HCT116 (cell line): ENCODE data around the gene CST4. TPM values are rescaled to one million over a fixed set of nuclear protein-coding genes. Genes with fewer than 3 reads are reported as not detected.

Experiments used
- ATAC-seq: fragments of 200-7000 bp; cut with Tn5 transposase; 2 replicates; pipeline ENCODE4 v1.9.1; 2020; ENCODE audit warnings: mild to moderate bottlenecking, moderate library complexity
- BruUV-seq: library from RNA; stranded (reverse); fragments of 400-500 nt; replicated peaks from 2 replicates; lab custom pipeline; 2021; lab: Mats Ljungman, UMichigan
- CTCF ChIA-PET: fragments of 300-600 bp; sonication (Branson Sonifier 250); formaldehyde crosslinking; loops from one replicate; lab custom pipeline; 2021; ENCODE audit warnings: antibody characterized with exemption; lab: Charles Lee
- POLR2A ChIA-PET: fragments of 300-600, 350-600 bp; sonication (Branson Sonifier 250); formaldehyde crosslinking; loops from one replicate; lab custom pipeline; 2021; ENCODE audit warnings: antibody characterized with exemption; lab: Charles Lee
- RAD21 ChIA-PET, 2 experiments: fragments of 300-600 bp; sonication (Branson Sonifier 250); formaldehyde crosslinking; loops; one replicate each; lab custom pipeline; 2023; ENCODE audit warnings: low total read pairs in 2 of 2; ENCODE audit not compliant: uncharacterized antibody in 2 of 2, unreplicated experiment in 2 of 2, low non-redundant PET in 1 of 2; lab: Charles Lee
- DNase-seq: peaks from one replicate; pipeline ENCODE4 v3.0.0-alpha.2; 2010; ENCODE audit warnings: low read depth, low spot score
- H2AFZ ChIP-seq: fragments of 200-600 bp; shearing (Covaris generic), sonication (generic); 2 replicates; pipeline ENCODE4 v1.6.1; 2017; ENCODE audit warnings: low read depth, mixed run types, mixed read lengths, antibody characterized with exemption, low read length; ENCODE audit not compliant: poor library complexity, severe bottlenecking
- H3K27ac ChIP-seq: 2 replicates; pipeline ENCODE4 v1.5.1; 2012; ENCODE audit warnings: low read depth, low read length
- H3K27me3 ChIP-seq: fragments of 200-600 bp; sonication (generic); 2 replicates; pipeline ENCODE4 v1.6.1; 2016; ENCODE audit warnings: mixed run types, low read length, mixed read lengths; ENCODE audit not compliant: insufficient read depth
- H3K36me3 ChIP-seq, 2 experiments: fragments of 200-500 bp in 1 of 2; fragments of 200-600 bp in 1 of 2; sonication (Bioruptor generic) in 1 of 2; sonication (generic) in 1 of 2; 2 replicates each; pipeline versions ENCODE4 v1.5.1 to v1.6.1; 2014 to 2016; ENCODE audit warnings: low read length in 2 of 2, inconsistent platforms in 1 of 2, mixed read lengths in 1 of 2, mixed run types in 1 of 2; ENCODE audit not compliant: insufficient read depth in 2 of 2, control insufficient read depth in 1 of 2
- H3K4me1 ChIP-seq, 2 experiments: fragments of 200-600 bp in 1 of 2; sonication (generic) in 1 of 2; 2 replicates each; pipeline versions ENCODE4 v1.5.1 to v1.6.1; 2012 to 2017; ENCODE audit warnings: low read length in 2 of 2, inconsistent platforms in 1 of 2, mild to moderate bottlenecking in 1 of 2, mixed read lengths in 1 of 2, mixed run types in 1 of 2, moderate library complexity in 1 of 2; ENCODE audit not compliant: insufficient read depth in 2 of 2, control insufficient read depth in 1 of 2
- H3K4me2 ChIP-seq: fragments of 200-600 bp; sonication (generic); 2 replicates; pipeline ENCODE4 v1.6.1; 2017; ENCODE audit warnings: mixed run types, low read length, mixed read lengths
- H3K4me3 ChIP-seq, 2 experiments: fragments of 200-600 bp in 1 of 2; sonication (generic) in 1 of 2; replicated peaks in 1 of 2; 2 replicates each; pipeline ENCODE4 v1.5.1; 2011 to 2016; ENCODE audit warnings: low read length in 2 of 2, control low read depth in 1 of 2, low read depth in 1 of 2, mild to moderate bottlenecking in 1 of 2, mixed read lengths in 1 of 2, mixed run types in 1 of 2
- H3K79me2 ChIP-seq: fragments of 200-600 bp; sonication (generic); 2 replicates; pipeline ENCODE4 v1.6.1; 2017; ENCODE audit warnings: mild to moderate bottlenecking, mixed run types, low read length, moderate library complexity, mixed read lengths; ENCODE audit not compliant: insufficient read depth
- H3K9ac ChIP-seq: fragments of 200-600 bp; sonication (generic); 2 replicates; pipeline ENCODE4 v1.6.1; 2016; ENCODE audit warnings: low read length, mixed read lengths
- H3K9me2 ChIP-seq: fragments of 200-600 bp; sonication (generic), shearing (Covaris generic); 2 replicates; pipeline ENCODE4 v1.6.1; 2017; ENCODE audit warnings: mixed run types, mild to moderate bottlenecking, moderate library complexity; ENCODE audit not compliant: insufficient read depth
- H3K9me3 ChIP-seq, 2 experiments: fragments of 200-500 bp in 1 of 2; fragments of 200-600 bp in 1 of 2; sonication (Bioruptor generic) in 1 of 2; sonication (generic) in 1 of 2; 2 replicates each; pipeline ENCODE4 v1.6.1; 2014 to 2017; ENCODE audit warnings: low read length in 2 of 2, mixed read lengths in 2 of 2, inconsistent platforms in 1 of 2, low read depth in 1 of 2, mild to moderate bottlenecking in 1 of 2, mixed run types in 1 of 2, moderate library complexity in 1 of 2; ENCODE audit not compliant: control insufficient read depth in 1 of 2, insufficient read depth in 1 of 2
- H4K20me1 ChIP-seq: fragments of 200-600 bp; sonication (generic), shearing (Covaris generic); 2 replicates; pipeline ENCODE4 v1.6.1; 2017; ENCODE audit warnings: mixed run types, mild to moderate bottlenecking, moderate library complexity; ENCODE audit not compliant: insufficient read depth
- CEBPB ChIP-seq: IDR thresholded peaks from 2 replicates; pipeline ENCODE4 v1.6.1; 2012; ENCODE audit warnings: low read depth
- ELF1 ChIP-seq: IDR thresholded peaks from 2 replicates; pipeline ENCODE4 v1.6.1; 2012; ENCODE audit warnings: low read depth, borderline replicate concordance
- FOSL1 ChIP-seq: IDR thresholded peaks from 2 replicates; pipeline ENCODE4 v1.6.1; 2012; ENCODE audit warnings: low read depth
- JUND ChIP-seq: IDR thresholded peaks from 2 replicates; pipeline ENCODE4 v1.6.1; 2012
- SIN3A ChIP-seq: IDR thresholded peaks from 2 replicates; pipeline ENCODE4 v1.6.1; 2012; ENCODE audit warnings: low read depth
- SP1 ChIP-seq: IDR thresholded peaks from 2 replicates; pipeline ENCODE4 v1.6.1; 2012; ENCODE audit warnings: low read depth
- TCF7L2 ChIP-seq: IDR thresholded peaks from 2 replicates; pipeline ENCODE4 v1.7.0; 2011; ENCODE audit warnings: borderline replicate concordance, inconsistent platforms; ENCODE audit not compliant: insufficient read depth, insufficient read length; ENCODE audit errors: extremely low read depth
- intact Hi-C: fragments of 100-400 bp; cut with micrococcal nuclease; formaldehyde crosslinking; loops from 2 replicates; pipeline ENCODE4 v1.10.0; 2022
- total RNA-seq: library from RNA; stranded (reverse); gene quantifications from one replicate; pipeline ENCODE4 v1.2.1, GENCODE V29; 2021; ENCODE audit not compliant: unreplicated experiment
- TF ChIP-seq, protein P1 (sequence below): IDR thresholded peaks from 2 replicates; pipeline ENCODE4 v1.6.1; 2012; ENCODE audit warnings: low read depth

CST4 gene
- total RNA-seq, 1 experiment from 2014 or later, result not detected

GRCh38 chr20:23710771-23711170 lies 21.9 kb upstream of the CST4 start:
- TF ChIP-seq SIN3A (no peak), TCF7L2 (no peak), JUND (no peak), SP1 (no peak), CEBPB (no peak), FOSL1 (no peak), ELF1 (no peak)
- TF ChIP-seq, protein P1, sequence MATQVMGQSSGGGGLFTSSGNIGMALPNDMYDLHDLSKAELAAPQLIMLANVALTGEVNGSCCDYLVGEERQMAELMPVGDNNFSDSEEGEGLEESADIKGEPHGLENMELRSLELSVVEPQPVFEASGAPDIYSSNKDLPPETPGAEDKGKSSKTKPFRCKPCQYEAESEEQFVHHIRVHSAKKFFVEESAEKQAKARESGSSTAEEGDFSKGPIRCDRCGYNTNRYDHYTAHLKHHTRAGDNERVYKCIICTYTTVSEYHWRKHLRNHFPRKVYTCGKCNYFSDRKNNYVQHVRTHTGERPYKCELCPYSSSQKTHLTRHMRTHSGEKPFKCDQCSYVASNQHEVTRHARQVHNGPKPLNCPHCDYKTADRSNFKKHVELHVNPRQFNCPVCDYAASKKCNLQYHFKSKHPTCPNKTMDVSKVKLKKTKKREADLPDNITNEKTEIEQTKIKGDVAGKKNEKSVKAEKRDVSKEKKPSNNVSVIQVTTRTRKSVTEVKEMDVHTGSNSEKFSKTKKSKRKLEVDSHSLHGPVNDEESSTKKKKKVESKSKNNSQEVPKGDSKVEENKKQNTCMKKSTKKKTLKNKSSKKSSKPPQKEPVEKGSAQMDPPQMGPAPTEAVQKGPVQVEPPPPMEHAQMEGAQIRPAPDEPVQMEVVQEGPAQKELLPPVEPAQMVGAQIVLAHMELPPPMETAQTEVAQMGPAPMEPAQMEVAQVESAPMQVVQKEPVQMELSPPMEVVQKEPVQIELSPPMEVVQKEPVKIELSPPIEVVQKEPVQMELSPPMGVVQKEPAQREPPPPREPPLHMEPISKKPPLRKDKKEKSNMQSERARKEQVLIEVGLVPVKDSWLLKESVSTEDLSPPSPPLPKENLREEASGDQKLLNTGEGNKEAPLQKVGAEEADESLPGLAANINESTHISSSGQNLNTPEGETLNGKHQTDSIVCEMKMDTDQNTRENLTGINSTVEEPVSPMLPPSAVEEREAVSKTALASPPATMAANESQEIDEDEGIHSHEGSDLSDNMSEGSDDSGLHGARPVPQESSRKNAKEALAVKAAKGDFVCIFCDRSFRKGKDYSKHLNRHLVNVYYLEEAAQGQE, result no peak
- ChIA-PET RAD21 (no interaction called here), CTCF (no interaction called here), POLR2A (no interaction called here)
- no peak overlapping the region for H3K4me2 ChIP-seq
- no peaks in the 10 kb centered on the region for H3K79me2 ChIP-seq
- H3K27me3 ChIP-seq, result peaks cover 30% of the 10 kb centered on the region
- H3K27ac ChIP-seq, result no peak overlapping the region
- no peaks in the 10 kb centered on the region for H3K4me1 ChIP-seq
- no peaks in the 10 kb centered on the region for H3K9me2 ChIP-seq
- intact Hi-C loops, result no loop called here
- DNase-seq (no peak), ATAC-seq (no peak)
- BruUV-seq, result no TSS peak
- no peak overlapping the region for H3K4me3 ChIP-seq
- H3K9me3 ChIP-seq, result no peaks in the 10 kb centered on the region
- no peak overlapping the region for H3K9ac ChIP-seq
- H2AFZ ChIP-seq, result no peak overlapping the region
- H3K36me3 ChIP-seq, result no peaks in the 10 kb centered on the region
- no peaks in the 10 kb centered on the region for H4K20me1 ChIP-seq
